GM21528 (cell line): ENCODE measurements around the gene RAD51B.
"Not testable (repeated sequence)": the region's sequence is repeated elsewhere in the genome, so short reads cannot be mapped to it uniquely, and the experiment has no call there.

Experiments used
- ATAC-seq: cut with Tn5 transposase; IDR thresholded peaks from one replicate; pipeline ENCODE4 v1.9.1; 2021; ENCODE audit warnings: mild to moderate bottlenecking, moderate library complexity; ENCODE audit not compliant: unreplicated experiment, low FRiP score

The RAD51B gene

DNA sequence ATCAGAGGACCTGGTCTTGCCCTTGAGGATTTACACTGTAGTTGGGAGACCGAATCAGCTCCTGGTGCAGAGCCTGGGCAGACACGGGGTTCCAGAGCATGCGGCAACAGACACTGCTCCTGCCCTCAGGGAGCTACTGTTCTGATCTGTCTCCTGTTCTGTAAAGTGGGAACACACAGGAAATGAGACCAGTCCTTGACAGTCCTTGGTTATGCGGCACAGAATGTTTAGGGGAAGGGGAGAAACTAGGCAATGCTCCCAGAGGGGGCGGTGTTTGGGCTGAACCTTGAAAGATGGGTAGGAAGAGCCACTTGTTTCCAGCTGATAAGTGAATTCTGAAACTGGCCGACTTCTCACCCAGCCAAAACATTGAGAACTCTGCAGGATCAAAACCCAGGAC lies 840.9 kb downstream of the RAD51B start:
- no peak for ATAC-seq

- ATAC-seq, result no peak
These were observed 841.9 kb downstream of the RAD51B start for GRCh38 chr14:68661226-68662225.

GRCh38 chr14:68662392-68662791 lies 842.8 kb downstream of the RAD51B start:
- ATAC-seq, result no peak

DNA sequence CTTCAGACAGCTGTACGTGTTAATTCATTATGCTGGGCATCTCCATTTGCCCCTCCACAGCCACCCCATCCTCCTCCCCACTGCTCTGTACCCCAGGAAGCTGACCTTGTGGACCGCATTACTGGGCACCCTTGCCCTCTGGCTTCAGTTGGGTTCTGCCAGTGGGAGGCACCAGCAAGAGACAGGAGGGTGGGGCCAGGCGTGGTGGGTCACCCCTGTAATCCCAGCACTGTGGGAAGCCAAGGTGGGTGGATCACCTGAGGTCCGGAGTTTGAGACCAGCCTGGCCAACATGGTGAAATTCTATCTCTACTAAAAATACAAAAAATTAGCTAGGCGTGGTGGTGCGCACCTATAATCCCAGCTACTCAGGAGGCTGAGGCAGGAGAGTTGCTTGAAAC lies 843.2 kb downstream of the RAD51B start:
- ATAC-seq, result not testable (repeated sequence)

DNA sequence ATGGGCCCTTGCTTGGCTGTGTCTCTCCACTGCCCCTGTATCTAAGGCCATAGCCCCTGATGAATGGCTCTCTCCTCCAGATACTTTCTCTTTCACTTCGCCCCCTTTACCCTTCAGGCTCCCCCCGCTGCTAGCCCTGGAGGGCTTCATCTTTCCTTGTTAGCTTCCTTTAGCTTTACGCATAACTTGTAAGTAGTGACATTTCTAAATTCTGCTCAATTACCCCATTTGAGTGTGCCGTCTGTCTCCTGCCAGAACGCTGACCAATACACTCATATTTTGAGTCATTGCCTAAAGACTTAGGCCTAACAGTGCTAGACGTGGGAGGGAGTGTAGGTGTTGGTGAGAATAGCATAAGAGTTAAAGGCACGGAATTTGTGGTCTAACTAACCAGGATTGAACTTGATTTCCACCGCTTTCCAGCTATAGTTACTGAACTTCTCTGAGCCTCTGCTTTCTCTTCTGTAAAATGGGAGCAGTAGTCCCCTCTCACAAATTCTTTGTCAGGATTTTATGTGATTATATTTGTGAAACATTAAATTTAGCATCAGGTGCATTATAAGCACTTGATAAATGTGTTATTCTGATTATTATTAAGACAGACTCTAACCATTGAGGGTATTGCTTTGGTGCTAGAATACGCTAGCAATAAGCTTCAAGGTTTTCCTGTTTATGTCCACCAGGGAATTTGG lies 844.0 kb downstream of the RAD51B start:
- no peak for ATAC-seq

DNA sequence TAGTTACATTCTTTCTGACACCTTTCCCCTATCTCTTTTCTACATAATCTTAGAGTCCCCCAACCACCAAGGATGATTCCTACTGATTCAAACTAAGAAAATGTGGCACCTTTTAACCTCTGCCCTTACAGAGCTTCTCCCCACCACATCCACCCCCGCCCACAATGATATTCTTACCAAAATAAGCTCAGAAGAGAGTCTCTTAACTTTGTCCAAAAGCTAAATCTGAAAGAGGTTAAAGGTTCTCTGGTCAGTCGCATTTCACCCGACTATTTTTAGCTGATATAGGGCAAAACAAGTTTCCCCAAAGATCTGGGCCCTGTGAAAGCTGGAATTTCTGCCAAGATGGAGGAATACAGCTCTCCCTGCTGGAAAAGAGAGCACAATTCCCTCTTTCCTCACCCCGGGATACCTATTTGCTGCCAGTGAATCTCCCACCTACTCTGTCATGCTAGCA lies 844.7 kb downstream of the RAD51B start:
- ATAC-seq, result no peak

GRCh38 chr14:68665131-68665530 lies 845.6 kb downstream of the RAD51B start:
- ATAC-seq, result no peak

DNA sequence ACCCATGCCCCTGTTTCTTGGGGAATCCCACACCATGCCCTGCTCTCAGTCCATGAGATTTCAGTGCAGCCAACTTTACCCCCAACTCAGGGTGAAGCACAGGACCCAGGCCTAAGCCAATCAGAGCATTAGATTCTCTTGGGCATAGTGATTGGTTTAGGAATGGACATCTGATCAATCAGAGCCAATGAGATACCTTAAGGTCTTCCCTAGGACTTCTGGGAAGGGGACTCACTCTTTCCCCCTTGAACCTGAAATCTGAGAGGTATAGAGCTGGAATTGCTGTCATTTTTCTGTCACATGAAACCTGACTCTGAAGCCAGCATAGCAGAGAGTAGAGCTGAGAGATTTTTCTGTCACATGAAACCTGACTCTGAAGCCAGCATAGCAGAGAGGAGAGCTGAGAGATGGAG lies 846.2 kb downstream of the RAD51B start:
- no peak for ATAC-seq

DNA sequence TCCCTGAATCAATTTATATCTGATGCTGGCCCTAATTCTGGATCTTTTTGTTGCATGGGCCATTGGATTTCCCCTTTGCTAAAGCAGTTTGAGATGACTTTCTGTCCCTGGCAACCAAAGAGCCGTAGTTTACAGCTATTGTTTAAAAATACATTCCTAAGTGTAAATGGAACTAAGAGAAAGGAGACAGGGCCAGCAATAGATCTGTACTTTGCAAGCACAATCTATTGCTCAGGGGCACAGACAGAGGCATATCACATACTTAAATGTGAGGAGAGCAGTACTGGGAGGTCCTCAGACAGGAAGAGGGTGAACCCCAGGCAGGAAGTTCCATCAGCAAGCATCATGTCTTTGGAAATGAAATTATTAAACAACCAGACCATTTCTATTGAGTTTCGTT lies 846.7 kb downstream of the RAD51B start:
- ATAC-seq, result no peak

GRCh38 chr14:68666899-68667298 lies 847.3 kb downstream of the RAD51B start:
- ATAC-seq, result no peak

DNA sequence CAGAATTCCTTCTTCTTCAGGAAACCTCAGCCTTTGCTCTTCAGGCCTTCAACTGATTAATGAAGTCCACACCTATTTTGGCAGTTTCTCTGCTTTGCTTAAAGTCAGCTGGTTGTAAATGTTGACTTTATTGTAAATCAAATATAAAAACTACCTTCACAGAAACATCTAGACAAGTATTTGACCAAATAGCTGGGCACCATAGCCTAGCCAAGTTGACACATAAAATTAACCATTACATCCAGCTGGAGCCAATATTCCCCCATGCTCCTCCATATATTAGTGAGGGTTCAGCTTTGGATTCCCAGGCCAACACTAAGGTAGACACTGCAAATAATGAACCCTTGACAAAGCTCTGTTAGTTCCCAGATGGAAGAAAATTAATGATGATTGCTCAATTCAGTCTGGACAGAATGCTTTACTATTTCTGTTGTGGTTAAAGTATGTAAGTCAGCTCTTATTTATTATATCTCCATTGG lies 847.8 kb downstream of the RAD51B start:
- no peak for ATAC-seq

- no peak for ATAC-seq
These were observed 848.4 kb downstream of the RAD51B start for GRCh38 chr14:68668028-68668427.

- ATAC-seq, result no peak
These were observed 849.0 kb downstream of the RAD51B start for GRCh38 chr14:68668531-68668930.

DNA sequence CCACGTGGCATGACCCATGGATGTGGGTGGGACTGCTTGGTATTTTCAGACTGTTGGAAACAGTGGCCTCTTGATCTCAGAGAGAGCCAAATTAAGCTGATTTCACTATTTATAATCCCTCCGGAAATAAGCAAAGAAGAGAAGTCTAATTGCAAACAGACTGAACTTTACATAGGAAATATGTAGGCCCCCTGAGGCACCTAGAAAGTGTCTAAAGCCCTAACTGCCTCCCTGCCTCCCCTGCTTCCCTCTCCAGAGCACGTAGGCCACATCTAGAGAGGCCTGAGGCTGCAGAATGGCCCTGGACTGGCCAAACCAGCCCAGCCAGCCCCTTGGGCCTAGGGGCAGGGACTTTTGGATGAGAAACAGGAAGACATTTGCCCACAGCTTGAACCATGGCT lies 849.5 kb downstream of the RAD51B start:
- ATAC-seq, result no peak

DNA sequence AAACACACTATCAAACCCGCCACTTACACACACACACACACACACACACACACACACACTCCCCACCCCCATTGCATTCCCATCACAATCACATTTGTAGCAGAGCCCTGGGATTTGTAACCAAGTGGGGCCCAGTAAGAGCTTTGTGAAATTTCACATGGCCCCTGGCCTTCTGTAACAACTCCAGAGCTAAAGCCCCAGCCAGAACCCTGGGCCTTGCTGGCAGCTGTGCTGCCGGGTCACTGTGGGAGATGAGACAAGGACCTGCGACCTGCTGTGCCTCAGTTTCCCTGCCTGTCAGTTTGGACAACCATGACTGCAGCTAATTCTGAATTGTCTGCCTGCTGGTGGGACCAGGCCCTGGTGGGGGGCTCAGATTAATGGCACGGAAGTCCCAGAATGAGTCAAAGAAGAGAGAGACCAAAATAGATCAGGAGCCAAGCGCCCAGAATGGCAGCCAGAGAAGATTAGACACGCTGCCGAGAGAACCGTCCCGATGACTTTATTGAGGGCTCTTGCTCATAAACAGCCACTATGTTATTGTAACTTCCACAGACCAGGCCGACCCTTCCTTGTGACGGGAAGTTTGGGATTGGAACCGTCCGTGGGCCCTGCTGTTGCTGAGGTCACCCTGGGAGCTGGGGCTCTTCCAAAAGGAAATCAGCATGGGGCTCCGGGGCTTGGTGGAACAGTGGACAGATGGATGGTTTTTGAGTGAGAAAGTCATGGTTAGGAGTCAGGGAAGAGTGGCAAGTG lies 850.2 kb downstream of the RAD51B start:
- ATAC-seq, result no peak

DNA sequence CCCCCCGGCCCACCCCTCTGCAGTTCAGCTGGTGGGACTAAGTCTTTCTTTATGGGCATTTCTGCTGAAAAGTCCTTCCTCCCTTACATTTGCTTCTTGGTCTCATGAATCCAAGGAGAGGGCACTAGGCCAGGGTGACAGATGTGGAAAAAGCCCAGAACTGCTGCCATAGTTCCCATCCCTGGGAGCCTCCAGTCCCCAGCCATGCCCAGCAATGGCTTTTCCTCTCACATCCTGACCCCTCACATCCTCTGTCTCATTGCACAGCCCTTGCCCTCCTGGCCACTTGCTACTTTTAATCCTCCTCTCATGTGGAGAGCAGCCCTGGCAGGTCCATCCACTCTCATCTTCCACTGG lies 850.8 kb downstream of the RAD51B start:
- no peak for ATAC-seq

DNA sequence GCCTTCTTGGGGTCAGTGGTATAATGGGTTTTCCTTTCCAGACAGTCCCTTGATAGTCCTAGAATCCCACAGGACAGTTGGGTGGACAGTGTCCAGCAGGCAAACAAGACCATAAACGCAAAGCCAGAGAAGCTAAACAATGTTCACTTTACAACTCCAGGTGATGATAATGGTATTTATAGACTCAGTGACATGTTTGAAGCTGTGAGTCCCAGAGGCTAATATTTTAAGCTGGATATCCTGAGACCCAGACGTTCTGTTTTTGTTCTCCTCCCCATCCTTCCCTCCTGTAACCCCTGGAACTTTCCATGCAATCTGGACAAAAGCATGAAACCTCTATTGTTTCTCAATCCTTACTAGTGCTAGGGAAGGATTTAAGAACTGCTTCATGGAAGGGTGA lies 852.3 kb downstream of the RAD51B start:
- ATAC-seq, result no peak

GRCh38 chr14:68672609-68673285 lies 853.2 kb downstream of the RAD51B start:
- no peak for ATAC-seq

DNA sequence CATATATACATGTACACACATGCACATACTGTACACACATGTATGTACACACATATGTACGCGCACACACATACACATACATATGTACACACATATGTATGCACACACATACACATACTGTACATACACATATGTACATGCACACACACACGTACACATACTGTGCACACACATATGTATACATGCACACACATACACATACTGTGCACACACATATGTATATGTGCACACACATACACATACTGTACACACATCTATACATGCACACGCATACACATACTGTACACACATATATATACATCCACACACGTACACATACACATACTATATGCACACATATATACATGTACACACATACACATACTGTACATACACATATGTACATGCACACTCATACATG lies 853.9 kb downstream of the RAD51B start:
- no peak for ATAC-seq

- ATAC-seq, result no peak
These were observed 855.1 kb downstream of the RAD51B start for GRCh38 chr14:68674538-68675232.
